IMR-90 (cell line): ENCODE data around the gene RHOT2. TPM values are rescaled to one million over a fixed set of nuclear protein-coding genes. Genes with fewer than 3 reads are reported as not detected.

Experiments
- ATAC-seq: fragments of 200-7000 bp; cut with Tn5 transposase; 2 replicates; pipeline ENCODE4 v1.9.1; 2020; ENCODE audit warnings: low read depth, mild to moderate bottlenecking, moderate library complexity
- BruUV-seq: library from RNA; stranded (reverse); fragments of 400-500 nt; replicated peaks from 2 replicates; lab custom pipeline; 2021; lab: Mats Ljungman, UMichigan
- CTCF ChIA-PET: fragments of 300-600 bp; formaldehyde crosslinking; extraction: SDS; loops from one replicate; lab custom pipeline; 2021; ENCODE audit warnings: antibody characterized with exemption; lab: Yijun Ruan, JAX
- POLR2A ChIA-PET: fragments of 300-600 bp; sonication (Branson Sonifier 250); formaldehyde crosslinking; loops from one replicate; lab custom pipeline; 2022; ENCODE audit warnings: antibody characterized with exemption; ENCODE audit not compliant: unreplicated experiment; lab: Charles Lee
- DNase-seq: peaks from one replicate; pipeline ENCODE4 v3.0.0; 2013
- H2AFZ ChIP-seq: replicated peaks from 2 replicates; pipeline ENCODE3; 2013; ENCODE audit warnings: low read length, mild to moderate bottlenecking; ENCODE audit not compliant: poor library complexity
- H2AK5ac ChIP-seq: 2 replicates; pipeline ENCODE4 v1.6.1; 2013; ENCODE audit warnings: low read depth, low read length, inconsistent platforms
- H2AK9ac ChIP-seq: replicated peaks from 2 replicates; pipeline ENCODE3; 2013; ENCODE audit warnings: mild to moderate bottlenecking, low read depth, low read length, moderate library complexity; ENCODE audit not compliant: poor library complexity
- H2BK120ac ChIP-seq: 2 replicates; pipeline ENCODE4 v1.6.1; 2013; ENCODE audit warnings: low read depth, low read length, inconsistent platforms
- H2BK15ac ChIP-seq: 3 replicates; pipeline ENCODE4 v1.6.1; 2013; ENCODE audit warnings: low read depth, low read length, inconsistent platforms
- H2BK20ac ChIP-seq: 2 replicates; pipeline ENCODE4 v1.6.1; 2013; ENCODE audit warnings: low read depth, mild to moderate bottlenecking, inconsistent platforms, low read length, moderate library complexity
- H2BK5ac ChIP-seq: 2 replicates; pipeline ENCODE4 v1.6.1; 2013; ENCODE audit warnings: mild to moderate bottlenecking, low read depth, low read length, inconsistent platforms; ENCODE audit not compliant: poor library complexity, severe bottlenecking
- H3K14ac ChIP-seq: replicated peaks from 2 replicates; pipeline ENCODE4 v1.6.1; 2013; ENCODE audit warnings: low read depth, low read length, inconsistent platforms
- H3K18ac ChIP-seq: 2 replicates; pipeline ENCODE4 v1.6.1; 2013; ENCODE audit warnings: low read depth, low read length, control low read depth
- H3K23ac ChIP-seq: 2 replicates; pipeline ENCODE4 v1.6.1; 2013; ENCODE audit warnings: low read depth, low read length, inconsistent platforms
- H3K27ac ChIP-seq: 2 replicates; pipeline ENCODE4 v1.5.1; 2013; ENCODE audit warnings: mild to moderate bottlenecking, control low read depth, low read length; ENCODE audit not compliant: insufficient read depth
- H3K27me3 ChIP-seq: 2 replicates; pipeline ENCODE4 v1.6.1; 2013; ENCODE audit warnings: low read length; ENCODE audit not compliant: control insufficient read depth, insufficient read depth
- H3K36me3 ChIP-seq: 2 replicates; pipeline ENCODE4 v1.6.1; 2013; ENCODE audit warnings: low read length, mixed read lengths; ENCODE audit not compliant: control insufficient read depth, insufficient read depth
- H3K4ac ChIP-seq: 2 replicates; pipeline ENCODE4 v1.6.1; 2013; ENCODE audit warnings: low read depth, low read length, inconsistent platforms
- H3K4me1 ChIP-seq: 2 replicates; pipeline ENCODE4 v1.6.1; 2013; ENCODE audit warnings: low read length, mixed read lengths; ENCODE audit not compliant: control insufficient read depth, insufficient read depth
- H3K4me2 ChIP-seq: 2 replicates; pipeline ENCODE4 v1.6.1; 2013; ENCODE audit warnings: low read depth, mild to moderate bottlenecking, control low read depth, low read length, moderate library complexity
- H3K4me3 ChIP-seq: 2 replicates; pipeline ENCODE4 v1.5.1; 2013; ENCODE audit warnings: low read depth, mild to moderate bottlenecking, control low read depth, low read length, moderate library complexity; ENCODE audit not compliant: insufficient read depth
- H3K56ac ChIP-seq: 2 replicates; pipeline ENCODE4 v1.6.1; 2013; ENCODE audit warnings: low read length, inconsistent platforms; ENCODE audit not compliant: insufficient read depth; ENCODE audit errors: extremely low read depth
- H3K79me1 ChIP-seq, 2 experiments: 2 replicates each; pipeline ENCODE4 v1.6.1; 2013; ENCODE audit warnings: low read length in 2 of 2, inconsistent platforms in 1 of 2, low read depth in 1 of 2
- H3K9ac ChIP-seq: 2 replicates; pipeline ENCODE4 v1.6.1; 2013; ENCODE audit warnings: low read depth, low read length, control low read depth
- H3K9me1 ChIP-seq: 2 replicates; pipeline ENCODE4 v1.6.1; 2013; ENCODE audit warnings: low read length, inconsistent platforms; ENCODE audit not compliant: insufficient read depth
- H3K9me3 ChIP-seq: 2 replicates; pipeline ENCODE4 v1.6.1; 2013; ENCODE audit warnings: low read length; ENCODE audit not compliant: control insufficient read depth, insufficient read depth
- H4K20me1 ChIP-seq: 2 replicates; pipeline ENCODE4 v1.6.1; 2013; ENCODE audit warnings: low read length, inconsistent platforms; ENCODE audit not compliant: insufficient read depth
- H4K5ac ChIP-seq: 2 replicates; pipeline ENCODE4 v1.6.1; 2013; ENCODE audit warnings: mild to moderate bottlenecking, low read depth, low read length, control low read depth
- H4K8ac ChIP-seq, 2 experiments: 2 replicates each; pipeline ENCODE4 v1.6.1; 2013; ENCODE audit warnings: low read depth in 2 of 2, low read length in 2 of 2, control low read depth in 1 of 2, inconsistent platforms in 1 of 2
- H4K91ac ChIP-seq: 2 replicates; pipeline ENCODE4 v1.6.1; 2013; ENCODE audit warnings: low read depth, low read length, inconsistent platforms; ENCODE audit not compliant: insufficient read depth
- BHLHE40 ChIP-seq: fragments of 150-350 bp; IDR thresholded peaks from 2 replicates; pipeline ENCODE4 v1.6.1; 2016; ENCODE audit warnings: mild to moderate bottlenecking, low read depth, low read length
- CTCF ChIP-seq: conservative IDR thresholded peaks from 2 replicates; pipeline ENCODE4 v1.5.1; 2012; ENCODE audit warnings: mild to moderate bottlenecking, low read depth, low read length, improper control_type of control experiment
- ELK1 ChIP-seq: fragments of 150-350 bp; IDR thresholded peaks from 2 replicates; pipeline ENCODE4 v1.6.1; 2016; ENCODE audit warnings: low read depth, mild to moderate bottlenecking, low read length, moderate library complexity, borderline replicate concordance
- FOS ChIP-seq: fragments of 150-350 bp; IDR thresholded peaks from 2 replicates; pipeline ENCODE4 v1.6.1; 2016; ENCODE audit warnings: low read depth, low read length
- MAFK ChIP-seq: IDR thresholded peaks from 2 replicates; pipeline ENCODE4 v1.6.1; 2012; ENCODE audit warnings: low read depth, low read length, improper control_type of control experiment
- MAZ ChIP-seq: IDR thresholded peaks from 2 replicates; pipeline ENCODE4 v1.6.1; 2012; ENCODE audit warnings: low read depth, mild to moderate bottlenecking, low read length, improper control_type of control experiment, moderate library complexity, borderline replicate concordance
- MXI1 ChIP-seq: IDR thresholded peaks from 2 replicates; pipeline ENCODE4 v1.6.1; 2012; ENCODE audit warnings: low read depth, mild to moderate bottlenecking, low read length, moderate library complexity, borderline replicate concordance
- POLR2A ChIP-seq: IDR thresholded peaks from 2 replicates; pipeline ENCODE4 v1.6.1; 2012; ENCODE audit warnings: mild to moderate bottlenecking, low read depth, low read length
- RAD21 ChIP-seq: IDR thresholded peaks from 2 replicates; pipeline ENCODE4 v1.6.1; 2012; ENCODE audit warnings: low read length, improper control_type of control experiment
- USF2 ChIP-seq: fragments of 150-350 bp; IDR thresholded peaks from 2 replicates; pipeline ENCODE4 v1.6.1; 2017; ENCODE audit warnings: mild to moderate bottlenecking, antibody characterized with exemption, low read length, low read depth
- WGBS, 2 experiments: methylation state at CpG; one replicate each; pipeline versions ENCODE4 v1.1.5 to v1.1.7; 2013; ENCODE audit warnings: missing lambda C conversion rate in 2 of 2; ENCODE audit not compliant: insufficient read length in 1 of 2; ENCODE audit errors: extremely low coverage in 2 of 2; 5-methylcytosine and 5-hydroxymethylcytosine counted together
- dilution Hi-C: fragments of 300-500 bp; cut with HindIII; formaldehyde crosslinking; loops from one replicate; pipeline ENCODE4 v1.14.3; 2018; ENCODE audit warnings: low sequenced_read_pairs; ENCODE audit not compliant: unreplicated experiment
- in situ Hi-C: fragments of 300-500 bp; cut with MboI; formaldehyde crosslinking; loops from 3 replicates; pipeline ENCODE4 v1.14.3; 2019; ENCODE audit warnings: low sequenced_read_pairs, inconsistent platforms, mixed read lengths
- intact Hi-C: fragments of 100-400 bp; cut with micrococcal nuclease; formaldehyde crosslinking; loops from 2 replicates; pipeline ENCODE4 v1.10.0; 2022
- polyA plus RNA-seq, 3 experiments: library from polyadenylated mRNA; depleted of rRNA; stranded (reverse); fragments of >200 nt; gene quantifications; 2 replicates each; pipeline ENCODE4 v1.2.3, GENCODE V29; 2012; ENCODE audit warnings: low replicate concordance in 1 of 3
- total RNA-seq: library from RNA; depleted of rRNA; stranded (reverse); fragments of >200 nt; gene quantifications from 2 replicates; pipeline ENCODE4 v1.2.3, GENCODE V29; 2012

RHOT2 gene
- total and polyA plus RNA-seq, 2 of the 4 experiments (the other 2 are of a cell fraction) = 20.3 to 181 TPM

GRCh38 chr16:636206-637080, 31.5 kb upstream of the RHOT2 start, which contains the start of gene METTL26:
Gene METTL26 (minus strand): TSS chr16:636305. CDS start chr16:636290, 15 bp downstream.
- peak within 1 kb of the TSS; percentile 97 for H3K4me3 ChIP-seq
- peak; percentile 86 for ATAC-seq
- H3K4me2 ChIP-seq = peak within 1 kb of the TSS; percentile 98
- peaks cover 8% of the 10 kb centered on the region; the same call in 1 of the 2 replicates for H3K9me1 ChIP-seq
- TSS peak; percentile 77 for BruUV-seq
- intact Hi-C loops (loop anchor here (1.0 to 5.0 kb wide), 3 partner anchors 9 to 109 kb away; partner anchors contain the start of gene CAPN15), in situ Hi-C loops (no loop called here), dilution Hi-C loops (no loop called here)
- H3K27me3 ChIP-seq = no peaks in the 10 kb centered on the region
- H3K14ac ChIP-seq = peak within 1 kb of the TSS; percentile 89
- peak within 1 kb of the TSS; percentile 84 for H3K4ac ChIP-seq
- peaks cover 0 to 25% of the 10 kb centered on the region in 2 experiments; a peak in 2 of 4 replicates for H3K79me1 ChIP-seq
- H3K9me3 ChIP-seq = no peaks in the 10 kb centered on the region
- peak; percentile 91 for DNase-seq
- peak within 1 kb of the TSS; percentile 63 for H3K18ac ChIP-seq
- H4K5ac ChIP-seq = peak within 1 kb of the TSS; percentile 69; the same call in 1 of the 2 replicates
- peak within 1 kb of the TSS; percentile 92 for H2AK9ac ChIP-seq
- peak within 1 kb of the TSS; percentile 86 for H3K56ac ChIP-seq
- TF ChIP-seq USF2 (peak; percentile 5; the same call in 1 of the 2 replicates), BHLHE40 (peak; percentile 90), MAFK (no peak), CTCF (peak; percentile 12; the same call in 1 of the 2 replicates), ELK1 (no peak), RAD21 (peak; percentile 22), MXI1 (peak; percentile 92), FOS (peak; percentile 96), POLR2A (peak; percentile 69; the same call in 1 of the 2 replicates), MAZ (peak; percentile 69)
- peak within 1 kb of the TSS; percentile 100 for H2AFZ ChIP-seq
- H3K4me1 ChIP-seq = peaks cover 11% of the 10 kb centered on the region
- H3K9ac ChIP-seq = peak within 1 kb of the TSS; percentile 93
- WGBS, 2 experiments = 0% methylated on average over 67 of the region's 91 CpGs; no CpG with 5 or more reads in 1 of the 2 experiments
- H3K23ac ChIP-seq = peak within 1 kb of the TSS; percentile 91
- H2AK5ac ChIP-seq = peak within 1 kb of the TSS; percentile 98
- H2BK120ac ChIP-seq = peak within 1 kb of the TSS; percentile 39; the same call in 1 of the 2 replicates
- H2BK5ac ChIP-seq = peak within 1 kb of the TSS; percentile 97
- H3K36me3 ChIP-seq = peaks cover 12% of the 10 kb centered on the region; the same call in 1 of the 2 replicates
- POLR2A ChIA-PET = no interaction called here
- peak within 1 kb of the TSS; percentile 79; the same call in 1 of the 3 replicates for H2BK15ac ChIP-seq
- H4K20me1 ChIP-seq = peaks cover 4% of the 10 kb centered on the region
- H4K8ac ChIP-seq = peak within 1 kb of the TSS; percentile 21 to 90; a peak in 2 of 4 replicates
- H4K91ac ChIP-seq = peak within 1 kb of the TSS; percentile 84
- H2BK20ac ChIP-seq = no peak within 1 kb of the TSS
- CTCF ChIA-PET = interaction anchor here (0.6 kb wide), 1 partner anchor 185 kb away, joined by 3 read pairs; no protein-coding TSS in a partner anchor
- peak within 1 kb of the TSS; percentile 94 for H3K27ac ChIP-seq
